Measurements from ENCODE around the gene TK1.
A peak's percentile ranks its signal among the peaks of the same experiment; 100 is the strongest.

TK1 gene

DNA sequence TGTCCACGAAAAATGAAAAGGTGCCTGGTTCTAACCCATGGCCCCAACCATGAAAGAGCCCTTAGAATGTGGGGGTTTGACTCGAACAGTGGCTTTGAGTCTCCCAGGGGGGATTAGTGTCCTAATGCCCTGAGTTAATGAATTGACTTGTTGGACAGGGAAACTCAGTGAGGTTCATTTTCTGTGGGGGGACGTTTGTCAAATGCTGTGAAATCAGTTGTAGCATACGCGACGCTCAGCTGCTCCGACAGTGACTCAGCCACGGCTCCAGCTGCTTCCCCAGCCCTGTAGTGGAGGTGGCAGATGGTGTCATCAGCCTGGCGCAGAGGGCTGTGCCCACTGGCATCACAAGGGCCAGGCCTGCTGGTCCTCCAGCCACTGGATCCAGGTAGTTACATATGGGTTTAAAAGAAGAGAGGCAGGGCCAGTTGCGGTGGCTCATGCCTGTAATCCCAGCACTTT, 40.6 kb upstream of the TK1 start:
- Histone ChIP-seq H3K9me3 (ENCODE audit: control insufficient read depth, insufficient read depth, low read length) (no peaks in the 10 kb centered on the region), H3K4me3 (ENCODE audit: low read depth, low read length) (no peak overlapping the region), H3K27me3 (ENCODE audit: control insufficient read depth, insufficient read depth, low read length) (peaks cover 17% of the 10 kb centered on the region), H3K36me3 (ENCODE audit: control insufficient read depth, insufficient read depth, low read length) (peaks cover 11% of the 10 kb centered on the region), H3K4me1 (ENCODE audit: control insufficient read depth, insufficient read depth, low read length) (no peaks in the 10 kb centered on the region), H3K9ac (ENCODE audit: low read depth, low read length) (no peak overlapping the region)

DNA sequence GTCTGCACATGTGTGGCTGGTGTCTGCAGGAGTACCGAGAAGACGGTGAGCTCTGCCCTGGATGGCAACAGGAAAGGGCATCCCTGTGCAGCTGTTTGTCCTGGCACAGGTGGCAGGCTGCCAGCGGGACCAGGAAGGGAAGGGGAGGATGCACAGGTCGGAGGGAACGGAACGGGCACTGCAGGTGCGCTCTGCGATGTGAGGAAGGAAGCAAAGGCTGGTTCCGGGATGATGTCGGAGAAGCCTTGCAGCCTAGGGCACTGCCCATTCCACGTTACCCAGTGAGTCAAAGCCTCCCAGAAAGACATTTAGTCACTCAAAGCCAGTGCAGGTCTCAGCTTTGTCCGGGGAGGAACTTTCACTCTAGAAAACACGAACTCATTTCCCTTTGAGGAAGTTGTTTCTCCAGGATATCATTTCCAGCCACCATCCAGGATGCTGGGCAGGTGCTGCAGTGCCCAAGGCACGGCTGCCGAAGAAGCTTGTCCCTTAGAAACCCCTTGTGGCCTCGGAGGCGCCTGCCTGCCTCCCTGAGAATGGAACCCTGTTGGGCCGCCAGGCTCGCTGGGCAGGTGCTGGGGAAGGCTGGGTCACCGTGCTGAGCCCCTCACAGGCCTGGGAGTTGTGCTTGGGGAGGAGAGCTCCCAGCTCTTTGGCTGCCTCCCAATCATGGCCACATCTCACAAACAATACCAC, 40.1 kb upstream of the TK1 start:
- H3K36me3 ChIP-seq (ENCODE audit: control insufficient read depth, insufficient read depth, low read length): peaks cover 12% of the 10 kb centered on the region
- no peak overlapping the region for H3K9ac ChIP-seq (ENCODE audit: low read depth, low read length)
- no peaks in the 10 kb centered on the region for H3K4me1 ChIP-seq (ENCODE audit: control insufficient read depth, insufficient read depth, low read length)
- H3K9me3 ChIP-seq (ENCODE audit: control insufficient read depth, insufficient read depth, low read length): no peaks in the 10 kb centered on the region
- peaks cover 14% of the 10 kb centered on the region for H3K27me3 ChIP-seq (ENCODE audit: control insufficient read depth, insufficient read depth, low read length)
- no peak overlapping the region for H3K4me3 ChIP-seq (ENCODE audit: low read depth, low read length)

DNA sequence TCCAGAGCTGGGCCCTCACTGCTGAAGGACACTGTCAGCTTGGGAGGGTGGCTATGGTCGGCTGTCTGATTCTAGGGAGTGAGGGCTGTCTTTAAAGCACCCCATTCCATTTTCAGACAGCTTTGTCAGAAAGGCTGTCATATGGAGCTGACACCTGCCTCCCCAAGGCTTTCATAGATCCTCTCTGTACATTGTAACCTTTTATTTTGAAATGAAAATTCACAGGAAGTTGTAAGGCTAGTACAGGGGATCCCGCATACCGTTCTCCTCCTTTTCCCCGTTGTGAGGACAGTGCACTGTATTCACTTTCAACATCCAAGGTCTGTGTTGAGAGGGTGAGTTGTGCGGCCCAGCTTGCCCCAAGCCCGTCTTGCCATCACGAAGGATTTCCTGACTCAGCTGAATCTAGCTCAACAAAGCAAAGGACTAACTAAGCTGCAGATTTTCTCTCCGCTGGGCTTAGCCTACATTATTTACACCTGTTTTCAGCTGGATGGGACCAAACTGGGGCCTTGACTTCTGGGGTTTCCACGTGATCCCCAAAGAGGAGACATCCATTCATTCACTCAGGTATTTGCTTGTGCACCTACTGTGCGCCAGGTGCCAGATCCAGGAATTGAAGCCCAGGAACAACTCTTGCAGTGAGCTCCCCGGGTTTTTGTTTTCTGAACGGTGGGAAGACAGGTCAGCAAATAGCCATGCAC, 39.4 kb upstream of the TK1 start:
- Histone ChIP-seq H3K27me3 (ENCODE audit: control insufficient read depth, insufficient read depth, low read length) (peaks cover 10% of the 10 kb centered on the region), H3K9ac (ENCODE audit: low read depth, low read length) (no peak overlapping the region), H3K9me3 (ENCODE audit: control insufficient read depth, insufficient read depth, low read length) (no peaks in the 10 kb centered on the region), H3K36me3 (ENCODE audit: control insufficient read depth, insufficient read depth, low read length) (peaks cover 12% of the 10 kb centered on the region), H3K4me3 (ENCODE audit: low read depth, low read length) (no peak overlapping the region), H3K4me1 (ENCODE audit: control insufficient read depth, insufficient read depth, low read length) (no peaks in the 10 kb centered on the region)

DNA sequence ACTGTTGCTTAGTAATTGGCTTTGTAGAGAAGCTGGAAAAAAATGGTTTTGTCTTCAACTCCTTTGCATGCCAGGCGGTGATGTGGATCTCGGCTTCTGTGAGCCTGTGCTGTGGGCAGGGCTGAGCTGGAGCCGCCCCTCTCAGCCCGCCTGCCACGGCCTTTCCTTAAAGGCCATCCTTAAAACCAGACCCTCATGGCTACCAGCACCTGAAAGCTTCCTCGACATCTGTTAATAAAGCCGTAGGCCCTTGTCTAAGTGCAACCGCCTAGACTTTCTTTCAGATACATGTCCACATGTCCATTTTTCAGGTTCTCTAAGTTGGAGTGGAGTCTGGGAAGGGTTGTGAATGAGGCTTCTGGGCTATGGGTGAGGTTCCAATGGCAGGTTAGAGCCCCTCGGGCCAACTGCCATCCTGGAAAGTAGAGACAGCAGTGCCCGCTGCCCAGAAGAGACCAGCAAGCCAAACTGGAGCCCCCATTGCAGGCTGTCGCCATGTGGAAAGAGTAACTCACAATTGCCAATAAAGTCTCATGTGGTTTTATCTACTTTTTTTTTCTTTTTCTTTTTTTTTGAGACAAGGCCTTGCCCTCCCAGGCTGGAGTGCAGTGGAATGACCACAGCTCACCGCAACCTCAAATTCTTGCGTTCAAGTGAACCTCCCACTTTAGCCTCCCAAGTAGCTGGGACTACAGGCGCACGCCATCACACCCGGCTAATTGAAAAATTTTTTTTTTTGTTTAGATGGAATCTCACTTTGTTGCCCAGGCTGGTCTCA, 38.4 kb upstream of the TK1 start:
- H3K9ac ChIP-seq (ENCODE audit: low read depth, low read length): no peak overlapping the region
- no peaks in the 10 kb centered on the region for H3K4me1 ChIP-seq (ENCODE audit: control insufficient read depth, insufficient read depth, low read length)
- no peaks in the 10 kb centered on the region for H3K9me3 ChIP-seq (ENCODE audit: control insufficient read depth, insufficient read depth, low read length)
- H3K36me3 ChIP-seq (ENCODE audit: control insufficient read depth, insufficient read depth, low read length): peaks cover 15% of the 10 kb centered on the region
- H3K4me3 ChIP-seq (ENCODE audit: low read depth, low read length): no peak overlapping the region
- peaks cover 2% of the 10 kb centered on the region for H3K27me3 ChIP-seq (ENCODE audit: control insufficient read depth, insufficient read depth, low read length)

DNA sequence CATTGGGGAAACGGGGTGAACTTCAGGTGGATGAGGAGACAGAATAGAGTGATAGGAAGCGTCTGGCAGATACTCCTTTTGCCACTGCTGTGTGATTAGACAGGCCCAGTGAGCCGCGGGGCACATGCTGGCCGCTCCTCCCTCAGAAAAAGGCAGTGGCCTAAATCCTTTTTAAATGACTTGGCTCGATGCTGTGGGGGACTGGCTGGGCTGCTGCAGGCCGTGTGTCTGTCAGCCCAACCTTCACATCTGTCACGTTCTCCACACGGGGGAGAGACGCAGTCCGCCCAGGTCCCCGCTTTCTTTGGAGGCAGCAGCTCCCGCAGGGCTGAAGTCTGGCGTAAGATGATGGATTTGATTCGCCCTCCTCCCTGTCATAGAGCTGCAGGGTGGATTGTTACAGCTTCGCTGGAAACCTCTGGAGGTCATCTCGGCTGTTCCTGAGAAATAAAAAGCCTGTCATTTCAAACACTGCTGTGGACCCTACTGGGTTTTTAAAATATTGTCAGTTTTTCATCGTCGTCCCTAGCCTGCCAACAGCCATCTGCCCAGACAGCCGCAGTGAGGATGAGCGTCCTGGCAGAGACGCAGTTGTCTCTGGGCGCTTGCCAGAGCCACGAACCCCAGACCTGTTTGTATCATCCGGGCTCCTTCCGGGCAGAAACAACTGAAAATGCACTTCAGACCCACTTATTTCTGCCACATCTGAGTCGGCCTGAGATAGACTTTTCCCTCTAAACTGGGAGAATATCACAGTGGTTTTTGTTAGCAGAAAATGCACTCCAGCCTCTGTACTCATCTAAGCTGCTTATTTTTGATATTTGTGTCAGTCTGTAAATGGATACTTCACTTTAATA, 37.6 kb upstream of the TK1 start:
- no peak overlapping the region for H3K9ac ChIP-seq (ENCODE audit: low read depth, low read length)
- peaks cover 18% of the 10 kb centered on the region for H3K36me3 ChIP-seq (ENCODE audit: control insufficient read depth, insufficient read depth, low read length)
- H3K27me3 ChIP-seq (ENCODE audit: control insufficient read depth, insufficient read depth, low read length): no peaks in the 10 kb centered on the region
- no peaks in the 10 kb centered on the region for H3K9me3 ChIP-seq (ENCODE audit: control insufficient read depth, insufficient read depth, low read length)
- H3K4me1 ChIP-seq (ENCODE audit: control insufficient read depth, insufficient read depth, low read length): peaks cover 2% of the 10 kb centered on the region
- no peak overlapping the region for H3K4me3 ChIP-seq (ENCODE audit: low read depth, low read length)

DNA sequence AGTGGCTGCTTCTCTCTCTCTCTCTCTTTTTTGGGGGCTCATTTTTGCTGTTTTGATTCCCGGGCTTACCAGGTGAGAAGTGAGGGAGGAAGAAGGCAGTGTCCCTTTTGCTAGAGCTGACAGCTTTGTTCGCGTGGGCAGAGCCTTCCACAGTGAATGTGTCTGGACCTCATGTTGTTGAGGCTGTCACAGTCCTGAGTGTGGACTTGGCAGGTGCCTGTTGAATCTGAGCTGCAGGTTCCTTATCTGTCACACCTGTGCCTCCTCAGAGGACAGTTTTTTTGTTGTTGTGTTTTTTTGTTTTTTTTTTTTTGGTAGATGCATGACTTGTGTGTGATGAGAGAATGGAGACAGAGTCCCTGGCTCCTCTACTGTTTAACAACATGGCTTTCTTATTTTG, 36.9 kb upstream of the TK1 start:
- Histone ChIP-seq H3K9me3 (ENCODE audit: control insufficient read depth, insufficient read depth, low read length) (no peaks in the 10 kb centered on the region), H3K9ac (ENCODE audit: low read depth, low read length) (no peak overlapping the region), H3K4me1 (ENCODE audit: control insufficient read depth, insufficient read depth, low read length) (peaks cover 3% of the 10 kb centered on the region), H3K36me3 (ENCODE audit: control insufficient read depth, insufficient read depth, low read length) (peaks cover 18% of the 10 kb centered on the region), H3K27me3 (ENCODE audit: control insufficient read depth, insufficient read depth, low read length) (no peaks in the 10 kb centered on the region), H3K4me3 (ENCODE audit: low read depth, low read length) (no peak overlapping the region)

DNA sequence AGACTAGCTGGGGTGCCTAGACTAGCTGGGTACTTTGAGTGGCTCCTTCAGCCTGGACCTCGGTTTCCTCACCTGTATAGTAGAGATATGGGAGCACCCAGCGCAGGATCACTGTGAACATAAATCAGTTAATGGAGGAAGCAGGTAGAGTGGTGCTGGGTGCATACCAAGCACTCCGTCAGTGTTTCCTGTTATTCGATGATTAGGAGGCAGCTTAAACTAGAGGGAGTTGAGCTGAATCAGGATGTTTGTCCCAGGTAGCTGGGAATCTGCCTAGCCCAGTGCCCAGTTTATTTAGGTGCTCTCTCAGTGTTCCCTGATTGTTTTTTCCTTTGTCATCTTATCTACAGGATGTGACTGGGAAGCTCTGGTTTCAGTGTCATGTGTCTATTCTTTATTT, 36.2 kb upstream of the TK1 start:
- Histone ChIP-seq H3K4me1 (ENCODE audit: control insufficient read depth, insufficient read depth, low read length) (peaks cover 3% of the 10 kb centered on the region), H3K36me3 (ENCODE audit: control insufficient read depth, insufficient read depth, low read length) (peaks cover 18% of the 10 kb centered on the region)

DNA sequence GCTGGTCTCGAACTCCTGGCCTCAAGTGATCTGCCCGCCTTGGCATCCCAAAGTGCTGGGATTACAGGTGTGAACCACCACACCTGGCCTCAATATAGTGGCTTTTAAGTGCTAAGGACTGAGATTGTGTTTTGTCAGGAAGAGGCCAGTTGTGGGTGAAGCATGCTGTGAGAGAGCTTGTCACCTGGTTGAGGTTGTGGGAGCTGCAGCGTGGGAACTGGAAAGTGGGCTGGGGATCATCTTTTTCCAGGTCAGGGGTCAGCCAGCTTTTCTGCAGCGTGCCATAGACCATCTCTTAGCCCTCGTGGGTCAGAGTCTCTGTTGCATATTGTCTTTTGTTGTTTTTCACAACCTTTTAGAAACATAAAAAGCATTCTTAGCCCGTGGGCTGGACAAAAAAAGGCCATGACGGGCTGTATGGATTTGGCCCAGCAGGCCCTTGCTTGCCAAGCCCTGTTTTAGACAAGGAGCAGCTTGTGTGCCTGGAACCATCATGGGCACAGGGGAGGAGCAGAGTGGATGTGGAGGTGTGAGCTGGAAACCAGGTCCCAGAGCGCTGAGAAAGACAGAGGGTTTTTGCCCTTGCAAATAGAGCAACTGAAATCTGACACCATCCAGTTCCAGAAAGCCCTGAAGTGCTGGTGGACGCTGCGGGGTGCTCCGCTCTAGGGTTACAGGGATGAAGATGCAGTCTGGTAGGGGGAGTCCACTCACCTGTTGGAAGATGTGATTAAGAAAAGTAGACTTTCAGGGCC, 32.7 kb upstream of the TK1 start:
- Histone ChIP-seq H3K9me3 (ENCODE audit: control insufficient read depth, insufficient read depth, low read length) (no peaks in the 10 kb centered on the region), H3K9ac (ENCODE audit: low read depth, low read length) (no peak overlapping the region), H3K27me3 (ENCODE audit: control insufficient read depth, insufficient read depth, low read length) (no peaks in the 10 kb centered on the region), H3K36me3 (ENCODE audit: control insufficient read depth, insufficient read depth, low read length) (peaks cover 27% of the 10 kb centered on the region), H3K4me1 (ENCODE audit: control insufficient read depth, insufficient read depth, low read length) (peaks cover 3% of the 10 kb centered on the region), H3K4me3 (ENCODE audit: low read depth, low read length) (no peak overlapping the region)

More for the DNA sequence above, 36.2 kb upstream of the TK1 start:
- H3K9me3 ChIP-seq (ENCODE audit: control insufficient read depth, insufficient read depth, low read length): no peaks in the 10 kb centered on the region
- no peaks in the 10 kb centered on the region for H3K27me3 ChIP-seq (ENCODE audit: control insufficient read depth, insufficient read depth, low read length)
- H3K4me3 ChIP-seq (ENCODE audit: low read depth, low read length): no peak overlapping the region
- H3K9ac ChIP-seq (ENCODE audit: low read depth, low read length): no peak overlapping the region

DNA sequence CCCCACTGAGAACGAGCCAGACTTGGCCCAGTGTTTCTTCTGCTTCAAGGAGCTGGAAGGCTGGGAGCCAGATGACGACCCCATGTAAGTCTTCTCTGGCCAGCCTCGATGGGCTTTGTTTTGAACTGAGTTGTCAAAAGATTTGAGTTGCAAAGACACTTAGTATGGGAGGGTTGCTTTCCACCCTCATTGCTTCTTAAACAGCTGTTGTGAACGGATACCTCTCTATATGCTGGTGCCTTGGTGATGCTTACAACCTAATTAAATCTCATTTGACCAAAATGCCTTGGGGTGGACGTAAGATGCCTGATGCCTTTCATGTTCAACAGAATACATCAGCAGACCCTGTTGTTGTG, 27.8 kb upstream of the TK1 start:
- Histone ChIP-seq H3K9me3 (ENCODE audit: control insufficient read depth, insufficient read depth, low read length) (no peaks in the 10 kb centered on the region), H3K9ac (ENCODE audit: low read depth, low read length) (peak overlapping the region; percentile 91), H3K27me3 (ENCODE audit: control insufficient read depth, insufficient read depth, low read length) (no peaks in the 10 kb centered on the region), H3K36me3 (ENCODE audit: control insufficient read depth, insufficient read depth, low read length) (peaks cover 11% of the 10 kb centered on the region), H3K4me1 (ENCODE audit: control insufficient read depth, insufficient read depth, low read length) (peaks cover 2% of the 10 kb centered on the region), H3K4me3 (ENCODE audit: low read depth, low read length) (peak overlapping the region; percentile 93)

DNA sequence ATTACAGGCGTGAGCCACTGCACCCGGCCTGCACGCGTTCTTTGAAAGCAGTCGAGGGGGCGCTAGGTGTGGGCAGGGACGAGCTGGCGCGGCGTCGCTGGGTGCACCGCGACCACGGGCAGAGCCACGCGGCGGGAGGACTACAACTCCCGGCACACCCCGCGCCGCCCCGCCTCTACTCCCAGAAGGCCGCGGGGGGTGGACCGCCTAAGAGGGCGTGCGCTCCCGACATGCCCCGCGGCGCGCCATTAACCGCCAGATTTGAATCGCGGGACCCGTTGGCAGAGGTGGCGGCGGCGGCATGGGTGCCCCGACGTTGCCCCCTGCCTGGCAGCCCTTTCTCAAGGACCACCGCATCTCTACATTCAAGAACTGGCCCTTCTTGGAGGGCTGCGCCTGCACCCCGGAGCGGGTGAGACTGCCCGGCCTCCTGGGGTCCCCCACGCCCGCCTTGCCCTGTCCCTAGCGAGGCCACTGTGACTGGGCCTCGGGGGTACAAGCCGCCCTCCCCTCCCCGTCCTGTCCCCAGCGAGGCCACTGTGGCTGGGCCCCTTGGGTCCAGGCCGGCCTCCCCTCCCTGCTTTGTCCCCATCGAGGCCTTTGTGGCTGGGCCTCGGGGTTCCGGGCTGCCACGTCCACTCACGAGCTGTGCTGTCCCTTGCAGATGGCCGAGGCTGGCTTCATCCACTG, 27.3 kb upstream of the TK1 start, which contains the start of gene BIRC5:
TSS of gene BIRC5 (plus strand) at position 238 of the 690 bp plus-strand sequence. CDS start at position 302, 64 bp downstream.
- Histone ChIP-seq H3K27me3 (ENCODE audit: control insufficient read depth, insufficient read depth, low read length) (no peaks in the 10 kb centered on the region), H3K9ac (ENCODE audit: low read depth, low read length) (peak within 1 kb of the TSS; percentile 91), H3K36me3 (ENCODE audit: control insufficient read depth, insufficient read depth, low read length) (peaks cover 9% of the 10 kb centered on the region), H3K4me1 (ENCODE audit: control insufficient read depth, insufficient read depth, low read length) (no peaks in the 10 kb centered on the region), H3K4me3 (ENCODE audit: low read depth, low read length) (peak within 1 kb of the TSS; percentile 93), H3K9me3 (ENCODE audit: control insufficient read depth, insufficient read depth, low read length) (no peaks in the 10 kb centered on the region)
